PC-3 (cell line): Measurements from ENCODE around the gene CRAMP1. TPM values are rescaled to one million over a fixed set of nuclear protein-coding genes. Genes with fewer than 3 reads are reported as not detected.

Experiments
- ATAC-seq: fragments of 200-7000 bp; cut with Tn5 transposase; 2 replicates; pipeline ENCODE4 v1.9.1; 2020; ENCODE audit warnings: mild to moderate bottlenecking, moderate library complexity
- BruUV-seq: library from RNA; stranded (reverse); fragments of 400-500 nt; replicated peaks from 2 replicates; lab custom pipeline; 2021; lab: Mats Ljungman, UMichigan
- CTCF ChIA-PET: fragments of 300-600 bp; sonication (Branson Sonifier 250); formaldehyde crosslinking; loops from one replicate; lab custom pipeline; 2022; ENCODE audit warnings: antibody characterized with exemption; lab: Charles Lee
- POLR2A ChIA-PET: fragments of 300-600 bp; sonication (Branson Sonifier 250); formaldehyde crosslinking; loops from one replicate; lab custom pipeline; 2022; ENCODE audit warnings: antibody characterized with exemption; ENCODE audit not compliant: unreplicated experiment; lab: Charles Lee
- DNase-seq: peaks from one replicate; pipeline ENCODE4 v3.0.0-alpha.2; 2015
- H2AFZ ChIP-seq: fragments of 300-600 bp; sonication (generic); 2 replicates; pipeline ENCODE4 v1.6.0; 2016; ENCODE audit warnings: antibody characterized with exemption, low read length
- H3F3A ChIP-seq: fragments of 300-600 bp; sonication (generic); one replicate; pipeline ENCODE4 v1.6.0; 2017; ENCODE audit warnings: antibody characterized with exemption, low read length, control low read depth, mild to moderate bottlenecking; ENCODE audit not compliant: unreplicated experiment
- H3K27ac ChIP-seq: fragments of 300-600 bp; sonication (generic); 2 replicates; pipeline ENCODE4 v1.5.1; 2016; ENCODE audit warnings: mild to moderate bottlenecking, low read length
- H3K27me3 ChIP-seq: fragments of 300-600 bp; sonication (generic); 2 replicates; pipeline ENCODE4 v1.6.1; 2016; ENCODE audit warnings: low read length, mixed read lengths
- H3K36me3 ChIP-seq: fragments of 300-600 bp; sonication (generic); 2 replicates; pipeline ENCODE4 v1.6.1; 2016; ENCODE audit warnings: low read depth, mixed run types, low read length, mixed read lengths
- H3K4me1 ChIP-seq: fragments of 300-600 bp; sonication (generic); 2 replicates; pipeline ENCODE4 v1.5.1; 2016; ENCODE audit warnings: low read length; ENCODE audit not compliant: insufficient read depth
- H3K4me2 ChIP-seq: fragments of 300-600 bp; sonication (generic); 2 replicates; pipeline ENCODE4 v1.6.0; 2016; ENCODE audit warnings: low read length
- H3K4me3 ChIP-seq: fragments of 300-600 bp; sonication (generic); 2 replicates; pipeline ENCODE4 v1.5.1; 2016; ENCODE audit warnings: mild to moderate bottlenecking, low read length, mixed read lengths
- H3K79me2 ChIP-seq: fragments of 300-600 bp; sonication (generic); 2 replicates; pipeline ENCODE4 v1.6.1; 2017; ENCODE audit warnings: low read length, mixed read lengths
- H3K9ac ChIP-seq: fragments of 300-600 bp; sonication (generic); 2 replicates; pipeline ENCODE4 v1.6.0; 2016; ENCODE audit warnings: mild to moderate bottlenecking, low read length
- H3K9me2 ChIP-seq: fragments of 300-600 bp; sonication (generic); replicated peaks from 2 replicates; pipeline ENCODE4 v1.6.1; 2016; ENCODE audit warnings: mixed run types, low read length, mixed read lengths
- H3K9me3 ChIP-seq: fragments of 300-600 bp; sonication (generic); 2 replicates; pipeline ENCODE4 v1.6.1; 2016; ENCODE audit warnings: low read length, mixed read lengths
- H4K20me1 ChIP-seq: fragments of 300-600 bp; sonication (generic); 2 replicates; pipeline ENCODE4 v1.6.1; 2016; ENCODE audit warnings: low read length, mixed read lengths
- EZH2 ChIP-seq: fragments of 300-600 bp; sonication (generic); IDR thresholded peaks from one replicate; pipeline ENCODE4 v1.6.1; 2017; ENCODE audit warnings: antibody characterized with exemption, mild to moderate bottlenecking, low read length; ENCODE audit not compliant: unreplicated experiment
- EZH2phosphoT487 ChIP-seq: fragments of 300-600 bp; sonication (generic); IDR thresholded peaks from 2 replicates; pipeline ENCODE4 v1.6.1; 2018; ENCODE audit warnings: mild to moderate bottlenecking, antibody characterized with exemption, low read length, borderline replicate concordance
- intact Hi-C: fragments of 100-400 bp; cut with micrococcal nuclease; formaldehyde crosslinking; loops from 2 replicates; pipeline ENCODE4 v1.9.0; 2023
- total RNA-seq: library from RNA; depleted of rRNA; stranded (reverse); fragments of >200 nt; gene quantifications from 2 replicates; pipeline ENCODE4 v1.2.3, GENCODE V29; 2014
- TF ChIP-seq, protein P1 (sequence below): fragments of 300-600 bp; sonication (generic); conservative IDR thresholded peaks from 2 replicates; pipeline ENCODE4 v1.5.1; 2017; ENCODE audit warnings: antibody characterized with exemption, low read depth, mild to moderate bottlenecking, low read length

Gene CRAMP1
- total RNA-seq, 1 experiment from 2014 or later, result 8.5 TPM

DNA sequence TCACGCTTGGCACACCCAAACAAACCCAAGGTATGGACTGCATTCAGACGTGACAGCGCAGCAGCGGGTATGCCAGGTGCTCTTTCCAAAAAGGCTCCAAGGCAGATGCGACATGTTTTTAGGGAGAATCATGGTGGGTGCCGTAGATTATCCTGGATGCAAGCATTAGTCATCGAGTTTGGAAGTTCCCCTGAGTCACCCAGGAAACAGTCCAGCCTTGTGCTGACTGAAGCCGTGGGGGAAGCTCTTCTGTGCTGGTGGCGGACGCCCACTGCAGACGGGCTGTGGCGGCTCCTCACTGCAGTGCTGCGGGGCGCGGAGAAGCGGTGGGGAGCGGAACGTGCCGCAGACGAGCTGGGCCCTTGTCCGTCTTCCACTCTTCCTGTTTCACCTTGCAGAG, 79.8 kb downstream of the CRAMP1 start:
- no peak for TF ChIP-seq EZH2phosphoT487
- TF ChIP-seq, protein P1, sequence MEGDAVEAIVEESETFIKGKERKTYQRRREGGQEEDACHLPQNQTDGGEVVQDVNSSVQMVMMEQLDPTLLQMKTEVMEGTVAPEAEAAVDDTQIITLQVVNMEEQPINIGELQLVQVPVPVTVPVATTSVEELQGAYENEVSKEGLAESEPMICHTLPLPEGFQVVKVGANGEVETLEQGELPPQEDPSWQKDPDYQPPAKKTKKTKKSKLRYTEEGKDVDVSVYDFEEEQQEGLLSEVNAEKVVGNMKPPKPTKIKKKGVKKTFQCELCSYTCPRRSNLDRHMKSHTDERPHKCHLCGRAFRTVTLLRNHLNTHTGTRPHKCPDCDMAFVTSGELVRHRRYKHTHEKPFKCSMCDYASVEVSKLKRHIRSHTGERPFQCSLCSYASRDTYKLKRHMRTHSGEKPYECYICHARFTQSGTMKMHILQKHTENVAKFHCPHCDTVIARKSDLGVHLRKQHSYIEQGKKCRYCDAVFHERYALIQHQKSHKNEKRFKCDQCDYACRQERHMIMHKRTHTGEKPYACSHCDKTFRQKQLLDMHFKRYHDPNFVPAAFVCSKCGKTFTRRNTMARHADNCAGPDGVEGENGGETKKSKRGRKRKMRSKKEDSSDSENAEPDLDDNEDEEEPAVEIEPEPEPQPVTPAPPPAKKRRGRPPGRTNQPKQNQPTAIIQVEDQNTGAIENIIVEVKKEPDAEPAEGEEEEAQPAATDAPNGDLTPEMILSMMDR, result no peak; the same call in 1 of the 2 replicates
- no peak for TF ChIP-seq EZH2
- CTCF ChIA-PET, result interaction anchor here (1.0 to 1.4 kb wide), 2 partner anchors 13 to 16 kb away, joined by 4 to 8 read pairs; no protein-coding TSS in a partner anchor
- Histone ChIP-seq H3K4me2 (peak overlapping the region; percentile 75), H2AFZ (no peak overlapping the region), H3K4me1 (peaks cover 63% of the 10 kb centered on the region), H3K9me3 (no peaks in the 10 kb centered on the region), H3K36me3 (peaks cover 60% of the 10 kb centered on the region), H3K27ac (peak overlapping the region; percentile 95), H3K27me3 (no peaks in the 10 kb centered on the region), H3K79me2 (peaks cover 75% of the 10 kb centered on the region), H3F3A (peaks cover 24% of the 10 kb centered on the region), H3K4me3 (peak overlapping the region; percentile 48; the same call in 1 of the 2 replicates), H4K20me1 (no peaks in the 10 kb centered on the region), H3K9me2 (no peaks in the 10 kb centered on the region), H3K9ac (peak overlapping the region; percentile 68)
- POLR2A ChIA-PET, result interaction anchor here (0.5 to 0.6 kb wide), 3 partner anchors 11 to 248 kb away, joined by 3 to 12 read pairs (median 3); partner anchors contain the start of gene CCDC154
- ATAC-seq, result peak; percentile 65
- peak; percentile 93 for DNase-seq
- BruUV-seq, result no TSS peak
- intact Hi-C loops, result no loop called here

DNA sequence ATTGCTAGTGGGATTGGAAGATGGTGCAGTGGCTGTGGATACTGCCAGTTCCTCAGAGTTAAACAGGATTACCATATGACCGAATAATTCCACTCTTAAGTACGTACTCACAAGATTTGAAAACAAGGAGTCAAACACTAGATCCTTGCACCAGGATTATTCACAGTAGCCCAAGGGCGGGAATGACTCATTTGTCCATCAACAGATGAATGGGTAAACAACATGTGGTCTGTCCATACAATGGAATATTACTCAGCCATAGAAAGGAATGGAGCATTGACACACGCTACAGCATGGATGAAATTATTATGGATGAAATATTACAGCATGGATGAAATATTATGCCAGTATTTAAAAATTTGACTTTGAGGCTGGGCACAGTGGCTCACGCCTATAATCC, 84.7 kb downstream of the CRAMP1 start:
- Histone ChIP-seq H4K20me1 (no peaks in the 10 kb centered on the region), H3K4me2 (no peak overlapping the region), H3K27ac (0 out of 2 replicates have a peak overlapping the region, but pooled peaks have one; percentile 36), H3K9me3 (no peaks in the 10 kb centered on the region), H3F3A (peaks cover 2% of the 10 kb centered on the region), H3K27me3 (no peaks in the 10 kb centered on the region), H3K79me2 (peaks cover 47% of the 10 kb centered on the region), H2AFZ (no peak overlapping the region), H3K4me3 (no peak overlapping the region), H3K4me1 (peaks cover 17% of the 10 kb centered on the region), H3K9me2 (no peaks in the 10 kb centered on the region), H3K36me3 (peaks cover 66% of the 10 kb centered on the region), H3K9ac (no peak overlapping the region)
- peak; percentile 14; the same call in 1 of the 2 replicates for ATAC-seq
- DNase-seq, result peak; percentile 83
- ChIA-PET POLR2A (no interaction called here), CTCF (no interaction called here)
- TF ChIP-seq, protein P1, result no peak
- TF ChIP-seq EZH2 (no peak), EZH2phosphoT487 (no peak)
- BruUV-seq, result no TSS peak
- intact Hi-C loops, result no loop called here

DNA sequence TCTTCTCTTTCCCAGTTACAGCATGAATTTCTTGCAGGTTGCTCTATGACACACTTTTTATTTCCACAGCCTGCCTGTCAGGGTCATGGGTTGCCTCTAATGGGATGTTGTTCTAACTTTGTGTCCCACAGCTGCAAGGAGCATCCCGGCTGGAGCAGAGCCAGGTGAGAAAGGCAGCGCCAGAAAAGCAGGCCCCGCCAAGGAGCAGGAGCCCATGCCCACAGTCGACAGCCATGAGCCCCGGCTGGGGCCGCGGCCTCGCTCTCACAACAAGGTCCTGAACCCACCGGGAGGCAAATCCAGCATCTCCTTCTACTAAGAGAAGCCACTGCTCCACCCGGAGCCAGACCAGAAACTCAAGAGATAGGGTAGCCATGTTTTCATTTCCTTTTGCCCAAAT, 86.5 kb downstream of the CRAMP1 start:
- Histone ChIP-seq H2AFZ (no peak overlapping the region), H3K79me2 (peaks cover 30% of the 10 kb centered on the region), H3K4me2 (no peak overlapping the region), H3F3A (peaks cover 2% of the 10 kb centered on the region), H3K4me3 (no peak overlapping the region), H3K9me2 (no peaks in the 10 kb centered on the region), H3K27ac (no peak overlapping the region), H3K9me3 (no peaks in the 10 kb centered on the region), H3K9ac (no peak overlapping the region), H4K20me1 (no peaks in the 10 kb centered on the region), H3K27me3 (no peaks in the 10 kb centered on the region), H3K4me1 (peaks cover 6% of the 10 kb centered on the region; the same call in 1 of the 2 replicates), H3K36me3 (peaks cover 51% of the 10 kb centered on the region)
- BruUV-seq, result no TSS peak
- DNase-seq (no peak), ATAC-seq (no peak)
- ChIA-PET POLR2A (no interaction called here), CTCF (no interaction called here)
- intact Hi-C loops, result no loop called here
- no peak for TF ChIP-seq EZH2phosphoT487
